LNCAP (cell line): ENCODE measurements around the gene EIF4E2.

ENCODE experiments used
- TF ChIP-seq, protein P1 (sequence below): fragments of 450-650 bp; IDR thresholded peaks from 2 replicates; pipeline ENCODE4 v1.5.1; 2017; ENCODE audit warnings: mild to moderate bottlenecking

EIF4E2 gene

DNA sequence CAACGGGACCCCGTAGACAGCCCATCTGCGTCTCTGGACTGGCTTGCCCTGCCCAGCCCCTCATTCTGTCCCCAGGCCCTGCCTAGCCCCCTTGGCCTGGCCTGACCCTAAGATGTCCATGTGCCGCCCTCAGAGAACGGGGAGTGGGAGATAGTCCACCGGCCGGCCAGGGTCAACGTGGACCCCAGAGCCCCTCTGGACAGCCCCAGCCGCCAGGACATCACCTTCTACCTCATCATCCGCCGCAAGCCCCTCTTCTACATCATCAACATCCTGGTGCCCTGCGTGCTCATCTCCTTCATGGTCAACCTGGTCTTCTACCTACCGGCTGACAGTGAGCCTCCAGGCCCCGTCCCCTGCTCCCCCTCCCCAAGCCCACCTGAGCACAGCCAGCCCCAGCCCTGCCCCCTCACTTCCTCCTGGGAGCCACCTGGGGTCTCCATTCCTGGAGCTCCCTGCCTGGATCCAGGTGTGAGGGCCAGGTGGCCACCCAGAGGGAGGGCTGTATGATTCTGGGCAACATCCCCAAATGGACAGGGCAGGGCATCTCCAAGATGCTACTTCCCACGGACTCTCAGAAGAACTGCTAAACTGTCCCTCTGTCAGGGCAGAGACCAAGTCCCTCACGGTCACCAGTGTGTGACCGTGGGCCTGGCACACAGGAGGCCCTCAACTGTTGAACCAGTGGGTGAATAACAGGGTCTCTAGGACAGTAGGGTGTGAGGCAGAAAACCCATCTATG is 20.5 kb upstream of the EIF4E2 start:
- TF ChIP-seq, protein P1, sequence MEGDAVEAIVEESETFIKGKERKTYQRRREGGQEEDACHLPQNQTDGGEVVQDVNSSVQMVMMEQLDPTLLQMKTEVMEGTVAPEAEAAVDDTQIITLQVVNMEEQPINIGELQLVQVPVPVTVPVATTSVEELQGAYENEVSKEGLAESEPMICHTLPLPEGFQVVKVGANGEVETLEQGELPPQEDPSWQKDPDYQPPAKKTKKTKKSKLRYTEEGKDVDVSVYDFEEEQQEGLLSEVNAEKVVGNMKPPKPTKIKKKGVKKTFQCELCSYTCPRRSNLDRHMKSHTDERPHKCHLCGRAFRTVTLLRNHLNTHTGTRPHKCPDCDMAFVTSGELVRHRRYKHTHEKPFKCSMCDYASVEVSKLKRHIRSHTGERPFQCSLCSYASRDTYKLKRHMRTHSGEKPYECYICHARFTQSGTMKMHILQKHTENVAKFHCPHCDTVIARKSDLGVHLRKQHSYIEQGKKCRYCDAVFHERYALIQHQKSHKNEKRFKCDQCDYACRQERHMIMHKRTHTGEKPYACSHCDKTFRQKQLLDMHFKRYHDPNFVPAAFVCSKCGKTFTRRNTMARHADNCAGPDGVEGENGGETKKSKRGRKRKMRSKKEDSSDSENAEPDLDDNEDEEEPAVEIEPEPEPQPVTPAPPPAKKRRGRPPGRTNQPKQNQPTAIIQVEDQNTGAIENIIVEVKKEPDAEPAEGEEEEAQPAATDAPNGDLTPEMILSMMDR: no peak

DNA sequence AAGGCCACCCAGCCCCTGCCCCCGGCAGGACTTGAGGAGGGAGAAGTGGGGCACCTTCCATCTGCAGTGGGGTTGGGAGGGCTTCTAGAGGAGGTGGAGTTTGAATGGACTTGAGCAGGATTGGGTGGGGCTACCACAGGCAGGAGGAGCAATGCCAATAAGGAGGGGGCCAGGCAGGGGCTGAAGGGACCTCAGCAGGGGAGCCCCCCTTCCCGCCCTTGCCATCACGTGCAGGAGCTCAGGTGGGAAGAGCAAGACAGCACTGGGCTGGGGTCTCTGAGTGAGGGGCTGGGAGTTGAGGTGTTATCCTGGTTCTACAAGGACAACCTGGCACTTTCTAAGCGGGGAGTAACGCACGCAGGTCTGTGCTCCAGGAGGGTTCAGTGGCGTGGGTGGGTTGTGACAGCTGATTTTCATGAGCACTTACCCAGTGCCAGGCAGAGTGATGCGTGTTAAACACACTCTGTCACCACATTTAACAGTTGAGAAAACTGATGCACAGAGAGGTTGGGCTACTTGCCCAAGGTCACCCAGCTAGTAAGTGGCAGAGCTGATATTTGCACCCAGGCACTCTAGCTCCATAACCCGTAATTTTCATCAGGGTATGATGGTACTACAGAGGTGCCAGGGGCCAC is 19.7 kb upstream of the EIF4E2 start:
- TF ChIP-seq, protein P1: no peak

DNA sequence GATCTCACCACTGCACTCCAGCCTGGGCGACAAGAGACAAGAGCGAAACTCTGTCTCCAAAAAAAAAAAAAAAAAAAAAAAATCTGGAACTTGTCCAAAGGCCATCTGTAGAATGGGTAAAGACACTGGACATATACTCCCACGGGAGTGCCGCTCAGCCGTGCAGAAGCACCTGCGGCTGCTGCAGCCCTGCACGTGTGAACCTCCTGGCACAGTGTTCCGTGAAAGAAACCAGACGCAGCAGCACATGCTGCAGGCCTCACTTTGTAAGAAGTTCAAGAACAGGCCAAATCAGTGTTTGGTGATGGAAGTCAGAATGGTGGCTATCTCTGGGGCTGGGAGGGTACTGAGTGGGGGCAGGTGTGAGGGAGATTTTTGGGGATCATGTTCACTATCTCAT is 18.1 kb upstream of the EIF4E2 start:
- TF ChIP-seq, protein P1: no peak

DNA sequence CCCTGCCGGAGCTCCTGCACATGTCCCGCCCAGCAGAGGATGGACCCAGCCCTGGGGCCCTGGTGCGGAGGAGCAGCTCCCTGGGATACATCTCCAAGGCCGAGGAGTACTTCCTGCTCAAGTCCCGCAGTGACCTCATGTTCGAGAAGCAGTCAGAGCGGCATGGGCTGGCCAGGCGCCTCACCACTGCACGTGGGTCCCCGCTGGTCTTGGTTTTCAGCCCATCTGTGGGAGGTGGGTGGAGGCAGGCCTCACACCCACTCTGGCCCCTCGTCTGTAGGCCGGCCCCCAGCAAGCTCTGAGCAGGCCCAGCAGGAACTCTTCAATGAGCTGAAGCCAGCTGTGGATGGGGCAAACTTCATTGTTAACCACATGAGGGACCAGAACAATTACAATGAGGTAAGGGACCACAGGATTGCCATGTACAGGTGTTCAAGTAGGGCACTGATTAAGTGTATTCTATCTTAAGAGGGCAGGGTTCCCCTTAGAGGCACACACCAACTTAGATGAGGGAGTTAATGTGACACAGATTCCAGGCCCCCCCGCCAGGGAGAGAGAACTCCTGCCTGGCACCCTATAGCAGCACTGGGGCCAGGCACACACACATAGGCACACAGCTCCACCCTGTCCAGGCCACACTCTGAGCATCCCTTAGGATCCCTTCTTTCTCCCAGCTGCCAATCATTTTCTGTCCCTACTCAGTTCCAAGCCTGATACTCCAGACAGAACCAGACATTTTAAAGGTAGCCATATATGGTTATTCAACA is 16.4 kb upstream of the EIF4E2 start:
- TF ChIP-seq, protein P1: no peak

DNA sequence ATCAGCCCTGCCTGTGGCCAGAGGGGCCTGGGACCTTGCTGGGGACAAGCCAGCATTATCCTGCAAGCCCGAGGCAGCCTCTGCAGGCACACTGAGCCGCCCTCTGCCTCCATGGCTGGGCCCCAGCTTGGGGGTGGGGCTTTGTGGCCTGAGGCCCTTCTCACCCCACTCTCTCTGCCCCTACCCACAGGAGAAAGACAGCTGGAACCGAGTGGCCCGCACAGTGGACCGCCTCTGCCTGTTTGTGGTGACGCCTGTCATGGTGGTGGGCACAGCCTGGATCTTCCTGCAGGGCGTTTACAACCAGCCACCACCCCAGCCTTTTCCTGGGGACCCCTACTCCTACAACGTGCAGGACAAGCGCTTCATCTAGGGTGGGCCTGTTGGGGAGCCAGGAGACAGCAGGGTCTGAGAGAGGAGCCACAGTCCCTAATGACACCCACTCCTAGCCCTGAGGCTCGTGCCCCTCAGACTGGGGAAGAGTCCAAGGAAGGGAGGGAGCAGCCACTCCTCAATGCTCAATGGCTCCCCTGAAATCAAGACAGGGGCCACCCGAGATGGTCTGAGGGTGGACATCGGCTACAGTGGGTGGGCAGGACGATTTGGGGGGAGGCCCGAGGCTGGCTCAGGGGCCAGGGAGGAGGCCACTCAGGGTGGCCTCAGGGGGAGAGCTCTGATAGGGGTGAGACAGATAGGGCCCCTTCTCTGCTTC is 15.4 kb upstream of the EIF4E2 start:
- TF ChIP-seq, protein P1: no peak

DNA sequence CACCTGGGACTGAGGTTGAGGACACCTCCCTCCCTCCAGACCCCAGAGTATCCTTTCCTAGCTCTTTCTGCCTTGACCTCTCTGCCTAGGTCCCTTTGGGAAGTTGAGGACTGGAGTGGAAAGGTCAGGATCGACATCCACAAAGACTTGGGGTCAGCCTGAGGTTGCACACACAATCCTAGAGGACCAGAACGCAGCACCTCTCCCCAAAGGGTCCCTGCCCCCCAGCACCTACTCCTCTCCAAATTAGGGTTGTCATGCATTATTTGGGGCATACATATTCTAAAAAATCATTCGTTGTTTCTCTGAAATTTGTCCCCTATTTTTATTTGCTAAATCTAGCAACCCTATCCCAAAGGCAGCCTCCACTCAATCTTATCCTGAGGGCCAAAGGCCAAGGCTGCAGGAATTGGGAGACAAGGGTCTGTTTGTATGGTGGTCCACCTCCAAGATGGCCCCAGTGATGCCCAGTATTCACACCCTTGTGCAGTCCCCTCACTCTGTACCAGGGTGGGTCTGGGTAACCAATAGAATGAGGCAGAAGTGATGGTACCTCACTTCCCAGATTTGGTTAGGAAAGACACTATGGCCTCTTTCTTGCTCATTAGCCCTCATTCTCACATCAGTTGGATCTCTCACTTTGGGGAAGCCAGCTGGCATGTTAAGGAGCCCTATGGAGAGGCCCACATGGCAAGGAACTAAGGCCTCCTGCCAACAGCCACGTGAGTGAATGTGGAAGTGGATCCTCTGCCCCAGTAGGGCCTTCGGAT is 14.5 kb upstream of the EIF4E2 start:
- TF ChIP-seq, protein P1: no peak

DNA sequence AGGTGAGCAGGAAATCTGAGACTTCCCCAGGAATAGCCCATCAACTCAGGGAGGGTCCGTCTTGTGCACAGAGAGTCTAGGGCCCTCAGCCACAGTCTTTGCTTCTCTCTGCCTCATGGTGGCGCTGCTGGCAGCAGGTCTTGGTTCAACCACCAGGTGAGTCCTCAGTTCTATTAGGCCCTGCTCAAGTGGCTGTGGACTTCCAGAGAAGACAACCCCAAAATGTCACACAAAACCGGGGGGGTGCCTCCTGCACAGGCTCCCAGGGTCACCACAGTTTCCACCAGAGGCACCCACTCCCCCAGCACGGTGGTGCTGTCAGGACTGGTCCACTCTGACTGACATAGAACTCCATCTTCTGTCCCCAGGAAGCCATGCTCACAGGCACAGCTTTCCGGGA is 13.4 kb upstream of the EIF4E2 start:
- TF ChIP-seq, protein P1: peak; percentile 19; the same call in 1 of the 2 replicates
